SHP77 (cell line): ENCODE data around the gene NPPA.

Source experiments
- DNase-seq, 2 experiments: peaks; one replicate each; lab custom pipeline; 2025; lab: John Stamatoyannopoulos, UW

Gene NPPA

DNA sequence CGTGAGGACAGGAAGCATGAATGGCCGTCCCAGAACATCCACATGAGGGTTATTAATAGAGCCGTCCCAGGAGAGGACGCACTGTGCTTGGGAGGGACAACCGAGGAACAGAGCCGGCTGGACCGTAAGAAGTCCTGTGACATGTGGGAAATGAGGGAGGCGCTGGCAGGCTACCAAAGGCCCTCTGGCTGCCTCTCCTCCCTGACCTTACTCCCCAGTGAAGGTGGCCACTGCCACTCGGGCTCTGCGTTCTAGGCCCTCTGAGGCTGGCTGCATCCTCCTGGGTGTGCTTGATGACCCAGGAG, 26.6 kb upstream of the NPPA start:
- DNase-seq, result no peak

DNA sequence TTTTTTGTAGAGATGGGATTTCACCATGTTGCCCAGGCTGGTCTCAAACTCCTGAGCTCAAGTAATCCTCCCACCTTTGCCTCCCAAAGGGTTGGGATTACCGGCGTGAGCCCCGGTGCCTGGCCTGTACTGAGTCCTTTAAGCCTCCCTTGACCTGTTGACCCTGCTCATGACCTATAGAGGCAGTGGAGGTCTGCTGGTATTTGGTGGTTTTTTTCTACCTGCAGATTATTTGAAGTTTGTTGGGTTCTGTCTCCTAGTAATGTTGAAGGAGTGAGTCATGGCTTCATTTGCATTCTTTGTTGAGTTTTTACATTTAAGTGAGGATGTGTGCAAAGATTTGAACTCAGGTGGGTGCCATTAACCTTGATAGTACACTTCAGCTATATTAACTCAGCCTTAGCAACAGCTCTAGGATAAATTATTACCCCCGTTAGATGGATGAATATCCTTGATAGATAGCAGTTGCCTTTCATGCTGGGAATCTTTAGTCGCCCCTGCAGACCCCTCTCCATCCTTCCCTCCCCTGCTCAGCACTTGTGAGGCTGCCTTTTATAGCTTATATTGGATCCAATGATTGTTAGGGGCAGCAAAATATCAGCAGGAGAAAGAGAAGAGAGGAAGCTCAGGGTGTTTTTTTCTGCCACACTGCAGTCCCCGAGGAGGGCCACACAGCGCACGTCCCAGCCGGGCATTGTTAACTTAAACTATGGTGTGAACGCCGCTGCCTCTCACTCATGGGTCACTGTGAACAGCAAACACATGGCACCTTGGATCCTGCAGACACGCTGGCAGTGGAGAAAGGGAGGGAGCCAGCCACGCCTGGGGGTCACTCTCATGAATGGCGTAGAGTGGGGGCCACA, 26.0 kb upstream of the NPPA start:
- DNase-seq, result no peak

DNA sequence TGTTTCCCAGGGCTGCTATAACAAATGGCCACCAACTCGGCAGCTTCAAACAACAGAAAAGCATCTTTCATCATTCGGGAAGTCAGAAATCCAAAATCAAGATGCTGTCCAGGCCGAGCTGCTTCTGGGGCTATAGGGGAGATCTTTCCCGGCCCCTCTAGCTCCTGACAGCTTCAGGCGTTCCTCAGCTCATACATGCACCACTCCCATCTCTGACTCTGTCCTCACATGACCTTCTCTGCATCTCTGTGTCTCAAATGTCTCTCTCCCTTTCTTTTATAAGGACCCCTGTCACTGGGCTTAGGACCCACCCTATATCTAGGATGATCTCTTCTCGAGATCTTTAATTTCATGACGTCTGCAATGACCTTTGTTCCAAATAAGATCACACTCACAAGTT, 25.0 kb upstream of the NPPA start:
- DNase-seq, result no peak

DNA sequence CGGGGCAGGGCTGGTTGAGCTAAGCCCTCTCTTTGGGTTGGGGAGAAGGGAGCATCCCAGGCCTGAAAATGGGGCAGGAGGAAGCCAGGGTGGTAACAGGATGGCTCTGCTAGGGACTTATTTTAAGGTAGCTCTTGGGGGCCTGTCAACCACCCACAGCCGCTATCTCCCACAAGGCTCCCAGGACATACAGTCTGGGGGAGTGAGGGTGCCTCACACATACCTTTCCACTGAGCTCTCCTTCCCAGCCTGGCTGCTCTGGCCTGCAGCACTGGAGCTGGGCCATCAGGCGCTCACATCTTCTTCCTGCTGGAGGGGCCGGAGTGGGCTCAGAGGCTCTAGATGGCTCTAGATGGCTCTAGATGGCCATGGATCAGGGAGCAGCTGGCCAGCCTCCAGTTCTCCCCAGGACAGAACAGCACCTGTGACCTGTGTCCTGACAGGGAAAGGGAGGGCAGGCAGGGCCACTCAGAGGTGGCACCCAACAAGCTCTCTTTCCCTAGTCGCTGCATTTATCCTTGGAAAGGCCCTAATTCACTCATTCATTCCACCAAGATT, 22.1 kb upstream of the NPPA start:
- no peak for DNase-seq

- no peak for DNase-seq
These were observed 21.5 kb upstream of the NPPA start for GRCh38 chr1:11869104-11869503.

- no peak for DNase-seq
These were observed 20.9 kb upstream of the NPPA start for GRCh38 chr1:11868331-11868980.

DNA sequence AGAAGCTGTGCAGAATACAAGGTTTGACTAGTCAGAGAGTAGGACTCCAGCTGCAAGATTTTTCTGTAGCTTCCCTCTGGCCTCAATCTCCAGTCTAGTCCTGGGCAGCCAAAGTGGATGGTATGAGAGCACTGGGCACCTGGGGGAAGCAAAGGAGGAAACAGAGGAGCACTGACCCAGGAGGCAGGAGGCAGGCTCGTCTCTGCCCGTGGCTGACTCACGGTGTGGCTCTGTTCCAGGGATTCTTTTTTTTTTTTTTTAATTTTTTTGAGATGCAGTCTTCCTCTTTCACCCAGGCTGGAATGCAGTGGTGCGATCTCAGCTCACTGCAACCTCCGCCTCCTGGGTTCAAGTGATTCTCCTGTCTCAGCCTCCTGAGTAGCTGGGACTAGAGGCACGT, 15.3 kb upstream of the NPPA start:
- no peak for DNase-seq

GRCh38 chr1:11860587-11860986, 13.0 kb upstream of the NPPA start:
- no peak for DNase-seq

DNA sequence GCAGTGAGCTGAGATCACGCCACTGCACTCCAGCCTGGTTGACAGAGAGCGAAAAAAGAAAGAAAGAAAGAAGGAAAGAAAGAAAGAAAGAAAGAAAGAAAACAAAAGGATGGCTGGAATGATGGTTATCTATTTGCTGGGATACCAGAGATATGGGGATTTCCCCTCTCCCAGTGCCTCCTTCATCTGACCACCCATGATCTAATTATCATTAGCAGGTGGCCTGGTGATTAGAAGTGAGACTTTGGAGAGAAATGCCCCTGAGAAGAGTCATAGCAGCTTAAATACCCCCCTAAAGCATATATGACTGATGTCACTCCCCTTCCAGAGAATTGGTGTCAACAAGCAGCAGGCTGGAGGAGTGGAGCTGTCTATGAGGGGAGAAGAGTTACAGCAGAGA, 12.5 kb upstream of the NPPA start:
- DNase-seq, result no peak

- DNase-seq, result no peak
These were observed 11.6 kb upstream of the NPPA start for GRCh38 chr1:11858968-11859871.

DNA sequence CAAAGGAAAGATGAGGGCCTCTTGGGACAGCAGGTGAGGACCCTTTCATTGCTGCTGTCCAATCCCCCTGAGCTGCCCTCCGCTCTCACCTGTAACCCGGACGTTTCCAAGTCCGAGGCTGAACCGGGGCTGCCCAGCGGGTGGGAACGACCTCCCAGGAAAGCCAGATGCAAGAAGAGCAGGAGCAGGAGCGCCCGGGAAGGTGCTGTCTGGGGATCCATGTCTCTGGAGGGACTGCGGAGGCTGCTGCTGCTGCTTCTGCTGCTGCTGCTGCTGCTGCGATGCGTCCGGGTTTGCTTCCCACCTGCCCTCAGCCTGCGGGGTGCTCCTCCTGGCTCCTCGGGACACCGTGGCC, 11.0 kb upstream of the NPPA start, which contains the start of gene NPPB:
NPPB (minus strand) TSS at position 333 of the 355 bp plus-strand sequence; CDS start at position 221, 112 bp downstream.
- no peak for DNase-seq

DNA sequence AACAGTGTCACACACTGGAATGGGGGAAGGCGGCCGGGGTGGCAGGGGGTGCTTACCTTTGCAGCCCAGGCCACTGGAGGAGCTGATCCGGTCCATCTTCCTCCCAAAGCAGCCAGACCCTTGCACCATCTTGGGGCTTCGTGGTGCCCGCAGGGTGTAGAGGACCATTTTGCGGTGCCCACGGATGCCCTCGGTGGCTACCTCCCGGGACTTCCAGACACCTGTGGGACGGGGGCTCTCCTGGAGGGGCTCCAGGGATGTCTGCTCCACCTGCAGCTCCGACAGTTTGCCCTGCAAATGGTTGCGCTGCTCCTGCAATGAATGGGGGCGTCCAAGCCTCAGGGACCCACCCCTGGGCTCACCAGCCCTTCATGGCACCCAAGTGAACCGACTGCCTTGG, 10.6 kb upstream of the NPPA start:
- DNase-seq, result no peak

DNA sequence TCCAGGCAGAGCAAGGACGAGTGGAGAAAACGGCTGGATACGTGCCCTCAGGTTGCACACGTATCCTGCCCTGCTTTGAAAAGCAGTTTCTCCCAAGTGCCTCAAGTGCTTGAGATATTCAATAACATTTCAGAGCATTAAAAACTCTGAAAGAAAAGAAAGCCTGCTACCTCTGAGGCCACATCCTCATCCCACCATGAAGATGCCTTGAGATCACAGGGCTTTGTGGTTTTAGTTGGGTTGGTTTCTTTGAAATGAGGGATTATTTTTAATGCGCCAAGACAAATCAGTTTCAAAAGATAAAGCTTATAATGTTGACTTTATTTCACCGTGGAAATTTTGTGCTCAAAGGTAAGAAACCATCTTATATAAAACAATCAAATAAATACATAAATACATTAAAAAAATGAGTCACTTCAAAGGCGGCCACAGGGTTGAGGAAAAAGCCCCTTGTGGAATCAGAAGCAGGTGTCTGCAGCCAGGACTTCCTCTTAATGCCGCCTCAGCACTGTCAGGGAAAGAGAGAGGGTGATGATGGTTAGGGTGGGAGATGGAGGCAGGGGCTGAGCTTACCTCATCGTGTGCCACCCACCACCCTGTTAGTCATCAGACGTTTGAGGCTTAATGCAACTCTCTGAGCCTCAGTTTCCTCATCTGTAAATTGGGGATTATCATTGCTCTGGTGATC, 9.7 kb upstream of the NPPA start:
- no peak for DNase-seq

GRCh38 chr1:11856698-11857097, 9.1 kb upstream of the NPPA start:
- DNase-seq, result no peak

DNA sequence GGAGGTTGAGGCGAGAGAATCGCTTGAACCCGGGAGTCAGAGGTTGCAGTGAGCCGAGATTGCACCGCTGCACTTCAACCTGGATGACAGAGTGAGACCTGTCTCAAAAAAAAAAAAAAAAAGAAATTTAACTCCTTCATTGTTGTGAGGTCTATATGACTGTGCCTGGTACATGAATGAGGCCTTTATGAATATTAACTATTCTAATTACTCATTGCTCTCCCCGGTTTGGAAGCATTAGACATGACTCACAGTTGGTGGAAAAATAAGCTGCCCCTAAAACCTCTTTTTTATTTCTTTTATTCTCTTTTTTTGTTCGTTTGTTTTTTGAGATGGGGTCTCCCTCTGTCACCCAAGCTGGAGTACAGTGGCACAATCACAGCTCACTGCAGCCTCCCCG, 7.8 kb upstream of the NPPA start:
- no peak for DNase-seq

DNA sequence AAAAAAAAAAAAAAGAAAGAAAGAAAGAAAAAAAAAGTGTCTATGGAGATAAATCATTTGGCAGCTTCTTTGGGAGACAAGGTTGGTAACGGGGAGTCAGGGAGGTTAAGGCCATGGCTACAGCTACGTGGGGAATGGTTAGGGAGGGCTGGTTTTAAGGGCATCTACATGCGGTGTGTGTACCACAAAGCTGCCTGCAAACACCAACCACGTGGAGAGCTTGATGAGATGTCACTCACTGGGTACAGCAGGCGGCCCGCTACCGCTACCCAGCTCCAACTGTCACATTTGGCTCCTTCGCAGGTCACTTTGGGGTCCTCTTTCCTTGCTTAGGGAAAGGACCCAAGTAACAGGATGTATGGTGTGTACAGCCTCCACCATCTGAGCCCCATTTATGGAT, 6.9 kb upstream of the NPPA start:
- DNase-seq, result no peak

DNA sequence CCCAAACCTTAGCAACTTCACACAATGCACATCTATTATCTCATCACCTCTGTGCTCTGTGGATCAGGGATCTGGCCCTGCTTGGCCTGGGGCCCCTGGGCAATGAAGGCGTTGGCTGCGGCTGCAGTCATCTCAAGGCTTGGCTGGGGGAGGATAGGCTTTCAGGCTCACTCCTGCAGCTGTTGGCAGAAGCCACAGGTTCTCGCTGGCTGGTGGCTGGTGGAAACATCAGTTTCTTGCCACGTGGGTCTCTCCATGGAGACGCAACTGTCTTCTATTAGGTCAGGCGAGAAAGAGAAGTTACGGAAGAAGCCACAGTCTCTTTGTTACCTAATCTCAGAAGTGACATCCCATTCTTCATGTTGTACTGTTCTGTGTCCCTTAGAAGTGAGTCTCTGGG, 3.6 kb upstream of the NPPA start:
- no peak for DNase-seq

DNA sequence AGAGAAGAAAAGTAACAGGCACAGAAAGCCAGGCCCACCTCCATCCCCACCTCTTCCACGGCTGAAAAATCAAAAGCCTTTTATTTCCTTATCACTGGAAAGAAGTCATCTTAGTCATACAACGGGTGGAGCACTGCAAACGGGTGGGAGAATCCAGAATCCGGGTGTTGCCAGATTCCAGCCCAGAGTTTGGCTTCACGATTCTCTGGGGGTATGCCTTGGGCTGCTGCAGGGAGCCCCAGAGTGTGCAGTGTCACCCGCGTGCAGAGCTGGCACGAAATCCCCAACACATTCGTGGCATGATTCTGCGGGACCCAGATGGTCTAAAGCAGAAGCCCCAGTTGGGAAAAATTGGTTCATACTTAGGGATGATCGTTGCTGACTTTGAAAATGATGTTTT, 2.6 kb upstream of the NPPA start:
- no peak for DNase-seq

DNA sequence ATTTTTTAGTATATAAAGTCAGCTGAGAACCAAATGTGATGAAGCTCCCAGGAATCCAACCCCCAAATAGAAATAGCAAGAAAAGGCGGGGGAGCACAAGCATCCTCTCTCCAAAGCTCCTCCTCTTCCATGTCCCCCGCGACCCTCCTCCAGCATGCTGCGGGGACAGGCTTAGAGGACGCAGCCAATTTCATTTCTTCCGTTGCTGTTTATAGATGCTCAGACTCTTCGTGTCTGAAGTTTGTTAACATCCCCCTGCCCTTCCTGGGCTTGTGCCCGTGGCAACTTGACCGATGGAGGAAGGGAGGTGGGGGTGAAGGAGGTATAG, 754 bp upstream of the NPPA start:
- no peak for DNase-seq

DNA sequence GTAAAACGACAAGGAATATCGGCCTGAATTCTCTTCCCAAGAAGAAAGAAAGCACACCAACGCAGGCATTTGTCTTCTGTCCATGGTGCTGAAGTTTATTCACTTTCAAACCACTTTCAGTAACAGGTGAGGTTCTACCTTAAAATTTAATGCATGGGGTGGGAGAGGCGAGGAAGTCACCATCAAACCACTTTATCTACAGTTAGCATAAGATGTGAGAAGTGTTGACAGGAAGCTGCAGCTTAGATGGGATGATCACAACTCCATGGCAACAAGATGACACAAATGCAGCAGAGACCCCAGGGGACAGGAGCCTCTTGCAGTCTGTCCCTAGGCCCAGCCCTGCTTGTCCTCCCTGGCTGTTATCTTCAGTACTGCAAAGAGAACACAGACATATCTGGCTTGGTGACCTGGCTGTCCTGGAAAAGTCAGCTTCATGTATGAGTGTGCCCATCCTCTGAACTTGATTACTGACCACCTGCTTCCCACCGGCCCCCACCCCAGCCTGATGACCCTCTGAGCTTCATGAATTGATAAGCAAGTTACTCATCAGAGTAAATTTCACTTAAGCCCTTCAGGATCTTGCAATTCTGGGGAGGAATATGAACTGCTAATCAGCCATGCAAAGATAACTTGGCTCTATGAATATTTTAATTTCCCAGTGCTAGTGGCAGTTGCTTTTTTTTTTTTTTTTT, 1.8 kb downstream of the NPPA start:
- DNase-seq, result no peak
